PFSK-1 (cell line): ENCODE results near the gene SPNS2.

Experiments used
- POLR2AphosphoS5 ChIP-seq: IDR thresholded peaks from 2 replicates; pipeline ENCODE4 v1.6.1; 2012; ENCODE audit warnings: low read depth, mild to moderate bottlenecking, control low read depth, low read length, moderate library complexity
- REST ChIP-seq, 2 experiments: IDR thresholded peaks; 2 replicates each; pipeline versions ENCODE4 v1.6.1 to v1.8.0; 2011 to 2012; ENCODE audit warnings: low read depth in 2 of 2, low read length in 2 of 2, control low read depth in 1 of 2, inconsistent platforms in 1 of 2, mild to moderate bottlenecking in 1 of 2, moderate library complexity in 1 of 2; ENCODE audit not compliant: insufficient read depth in 1 of 2
- SIN3A ChIP-seq: IDR thresholded peaks from 2 replicates; pipeline ENCODE4 v1.6.1; 2012; ENCODE audit warnings: mild to moderate bottlenecking, low read length, moderate library complexity, borderline replicate concordance; ENCODE audit not compliant: insufficient read depth

GRCh38 chr17:4574448-4575045 is 75.9 kb downstream of the SPNS2 start:
- TF ChIP-seq REST (IDR thresholded peaks at IDR 0.05; ENCODE audit: insufficient read depth in 1 of 2, low read depth in 2 of 2, low read length in 2 of 2) (no peak), POLR2AphosphoS5 (no peak), SIN3A (no peak)
